ENCODE measurements around the gene PLK3.
"Not testable (repeated sequence)": the region's sequence is repeated elsewhere in the genome, so short reads cannot be mapped to it uniquely, and the experiment has no call there.

Gene PLK3

GRCh38 chr1:44799770-44800584 is at the start of gene PLK3:
PLK3 (plus strand) TSS chr1:44800377; CDS start chr1:44800464, 87 bp downstream.
- DNase-seq (ENCODE audit: low spot score): peak; percentile 99

DNA sequence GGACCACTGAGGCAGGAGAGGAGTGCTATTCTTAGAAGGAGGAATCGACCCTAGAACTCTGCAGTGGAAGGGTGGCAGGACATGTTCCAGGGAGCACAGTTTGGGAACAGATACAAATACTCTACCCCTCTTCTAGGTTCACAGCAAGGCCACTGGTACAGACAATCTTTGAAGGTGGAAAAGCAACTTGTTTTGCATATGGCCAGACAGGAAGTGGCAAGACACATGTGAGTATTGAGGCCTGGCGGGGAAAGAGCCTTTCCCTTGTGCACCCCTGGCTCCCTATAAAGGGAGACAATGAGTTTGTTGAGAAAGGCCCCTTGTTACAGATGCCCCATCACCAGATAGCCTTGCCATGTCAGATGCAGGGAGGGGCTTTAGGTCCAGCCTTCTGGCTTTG is 42.8 kb upstream of the PLK3 start:
- no peak for DNase-seq (ENCODE audit: low spot score)

GRCh38 chr1:44759077-44759476 is 41.1 kb upstream of the PLK3 start:
- DNase-seq (ENCODE audit: low spot score): no peak

GRCh38 chr1:44760876-44761275 is 39.3 kb upstream of the PLK3 start:
- no peak for DNase-seq (ENCODE audit: low spot score)

GRCh38 chr1:44766421-44766820 is 33.8 kb upstream of the PLK3 start:
- not testable (repeated sequence) for DNase-seq (ENCODE audit: low spot score)

- peak; percentile 95 for DNase-seq (ENCODE audit: low spot score)
These were observed 24.9 kb upstream of the PLK3 start, which contains the start of gene RPS8 for GRCh38 chr1:44775078-44775929. RPS8 (plus strand) TSS chr1:44775540; CDS start chr1:44775597, 57 bp downstream.

DNA sequence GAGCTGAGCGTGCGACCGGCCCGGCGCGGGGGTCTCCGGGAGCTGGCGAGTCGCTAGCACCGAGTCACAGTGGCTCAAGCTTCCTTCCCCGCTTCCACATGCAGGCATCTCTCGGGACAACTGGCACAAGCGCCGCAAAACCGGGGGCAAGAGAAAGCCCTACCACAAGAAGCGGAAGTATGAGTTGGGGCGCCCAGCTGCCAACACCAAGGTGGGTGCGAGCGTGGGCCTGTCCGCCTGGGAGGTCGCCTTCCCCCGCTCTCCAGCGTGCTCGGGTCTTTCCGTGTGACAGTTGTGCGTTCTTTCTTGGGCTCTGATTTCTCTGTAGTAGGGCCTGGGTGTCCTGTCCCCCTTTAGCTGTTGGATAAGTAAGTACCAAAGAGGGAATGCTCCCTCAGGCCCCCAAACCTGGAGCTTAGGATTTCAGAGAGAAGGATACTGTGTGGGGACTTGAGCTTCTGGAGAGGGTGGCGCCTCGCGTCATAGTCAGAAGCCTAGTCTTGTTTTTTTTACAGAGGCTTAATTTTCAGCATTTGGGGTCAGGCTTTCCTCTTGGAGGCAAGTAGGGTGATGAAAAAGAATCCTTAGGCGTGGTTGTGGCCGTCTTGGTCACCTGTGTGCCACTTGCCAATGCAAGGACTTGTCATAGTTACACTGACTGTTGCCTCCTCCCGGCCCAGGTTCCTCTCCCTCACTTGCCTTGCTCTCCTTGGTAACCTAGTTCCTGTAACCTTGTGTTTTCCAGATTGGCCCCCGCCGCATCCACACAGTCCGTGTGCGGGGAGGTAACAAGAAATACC is 24.0 kb upstream of the PLK3 start:
- DNase-seq (ENCODE audit: low spot score): no peak

- no peak for DNase-seq (ENCODE audit: low spot score)
These were observed 23.5 kb upstream of the PLK3 start for GRCh38 chr1:44776730-44777068.

DNA sequence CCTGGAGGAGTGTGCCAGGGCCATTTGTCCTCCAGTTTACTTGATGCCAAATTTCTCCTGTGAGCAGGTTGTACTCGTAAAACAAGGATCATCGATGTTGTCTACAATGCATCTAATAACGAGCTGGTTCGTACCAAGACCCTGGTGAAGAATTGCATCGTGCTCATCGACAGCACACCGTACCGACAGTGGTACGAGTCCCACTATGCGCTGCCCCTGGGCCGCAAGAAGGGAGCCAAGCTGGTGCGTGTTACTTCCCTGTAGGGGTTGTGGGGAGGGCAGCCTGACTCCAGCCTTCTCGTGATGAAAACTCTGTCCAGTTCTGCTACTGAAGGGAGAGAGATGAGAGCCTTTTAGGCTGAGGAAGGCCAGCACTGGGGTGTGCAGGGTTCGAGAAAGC is 22.6 kb upstream of the PLK3 start:
- DNase-seq (ENCODE audit: low spot score): no peak

- no peak for DNase-seq (ENCODE audit: low spot score)
These were observed 22.1 kb upstream of the PLK3 start for GRCh38 chr1:44777969-44778635.

DNA sequence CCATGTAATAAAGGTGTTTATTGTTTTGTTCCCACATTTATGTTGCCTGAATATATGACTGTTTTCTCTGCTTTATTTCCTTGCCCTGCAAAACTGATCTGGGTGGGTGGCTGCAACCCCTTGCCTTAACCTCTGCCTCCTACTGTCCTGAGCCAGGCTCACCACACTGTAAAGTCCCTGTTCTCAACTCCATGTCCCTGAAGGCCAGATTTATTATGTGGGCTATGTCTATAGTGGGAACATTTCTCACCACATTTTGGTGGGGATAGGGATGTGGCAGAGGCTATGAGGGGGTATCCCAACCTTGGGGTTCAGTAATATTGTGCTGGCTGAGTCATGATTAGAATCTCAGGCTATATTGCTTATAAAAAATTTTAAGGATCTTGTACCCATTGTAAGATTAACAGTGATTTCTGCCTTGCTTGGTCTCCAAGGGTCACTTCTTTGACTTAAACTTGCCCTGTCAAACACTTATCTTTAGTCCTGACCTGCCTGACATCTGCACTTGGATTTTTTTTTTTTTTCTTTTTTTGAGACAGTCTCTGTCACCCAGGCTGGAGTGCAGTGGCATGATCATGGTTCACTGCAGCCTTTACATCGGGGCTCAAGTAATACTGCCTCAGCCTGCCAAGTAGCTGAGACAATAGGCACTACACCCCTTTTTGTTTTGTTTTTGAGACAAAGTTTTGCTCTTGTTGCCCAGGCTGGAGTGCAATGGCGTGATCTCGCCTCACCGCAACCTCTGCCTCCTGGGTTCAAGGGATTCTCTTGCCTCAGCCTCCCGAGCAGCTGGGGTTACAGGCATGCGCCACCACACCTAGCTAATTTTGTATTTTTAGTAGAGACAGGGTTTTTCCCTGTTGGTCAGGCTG is 21.2 kb upstream of the PLK3 start:
- DNase-seq (ENCODE audit: low spot score): no peak

- no peak for DNase-seq (ENCODE audit: low spot score)
These were observed 19.5 kb upstream of the PLK3 start for GRCh38 chr1:44780583-44781121.

GRCh38 chr1:44783697-44784093 is 16.5 kb upstream of the PLK3 start:
- no peak for DNase-seq (ENCODE audit: low spot score)

GRCh38 chr1:44784094-44785028 is 15.8 kb upstream of the PLK3 start:
- DNase-seq (ENCODE audit: low spot score): no peak

DNA sequence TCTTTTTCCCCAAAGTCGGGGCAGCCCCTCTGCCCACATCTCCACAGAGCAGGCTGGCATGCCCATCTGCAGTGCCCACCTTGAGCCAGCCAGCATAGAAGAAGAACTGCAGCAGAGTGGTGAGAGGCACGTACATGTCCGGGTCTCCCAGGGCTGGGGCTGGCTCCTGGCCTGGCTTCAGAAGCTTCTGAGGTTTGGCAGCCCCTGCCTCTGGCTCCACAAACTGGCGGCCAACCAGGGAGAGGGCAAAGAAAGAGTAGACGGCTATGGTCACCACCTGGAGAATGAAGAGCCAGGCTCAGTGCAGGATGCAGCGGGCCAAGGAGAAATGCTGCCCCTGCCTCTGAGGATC is 15.2 kb upstream of the PLK3 start:
- DNase-seq (ENCODE audit: low spot score): no peak

GRCh38 chr1:44785501-44786137 is 14.6 kb upstream of the PLK3 start:
- no peak for DNase-seq (ENCODE audit: low spot score)

- no peak for DNase-seq (ENCODE audit: low spot score)
These were observed 13.9 kb upstream of the PLK3 start for GRCh38 chr1:44786138-44786840.

DNA sequence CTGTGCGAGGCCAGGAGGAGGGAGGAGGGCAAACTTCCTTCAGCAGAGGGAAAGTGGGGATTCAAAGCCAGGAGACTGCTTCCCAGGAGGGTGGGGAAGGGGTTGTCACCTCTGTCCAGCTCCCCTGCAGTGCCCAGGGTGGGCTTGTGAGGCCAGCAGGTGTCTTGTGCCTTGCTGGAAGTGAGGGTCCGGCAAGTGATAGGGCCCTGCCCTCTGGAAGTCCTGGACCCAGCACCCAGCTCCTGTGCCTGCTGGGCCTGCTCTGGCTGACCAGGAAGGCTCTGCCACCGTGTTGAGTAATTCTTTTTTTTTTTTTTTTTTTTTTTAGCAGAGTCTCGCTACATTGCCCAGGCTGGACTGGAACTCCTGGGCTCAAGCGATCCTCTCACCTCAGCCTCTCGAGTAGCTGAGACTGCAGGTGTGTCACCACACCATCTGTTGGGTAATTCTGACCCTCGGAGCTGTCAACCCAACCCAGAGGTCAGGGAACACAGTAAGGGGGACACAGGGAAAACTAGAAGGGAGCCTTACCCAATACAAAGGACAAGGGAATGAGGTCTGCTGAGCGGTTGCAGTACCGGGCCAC is 13.2 kb upstream of the PLK3 start:
- DNase-seq (ENCODE audit: low spot score): no peak
